Kidney tubule cell (primary cell): Measurements from ENCODE around the gene C6orf132.
A peak's percentile ranks its signal among the peaks of the same experiment; 100 is the strongest.

Experiments used
- DNase-seq: peaks from one replicate; pipeline ENCODE4 v3.0.0-alpha.2; 2018; ENCODE audit warnings: low spot score

C6orf132 gene

GRCh38 chr6:42073287-42073686 is 69.1 kb downstream of the C6orf132 start:
- DNase-seq, result no peak

GRCh38 chr6:42071881-42072583 is 70.4 kb downstream of the C6orf132 start:
- DNase-seq, result no peak

- no peak for DNase-seq
Measured at GRCh38 chr6:42068872-42069522, 73.4 kb downstream of the C6orf132 start.

- no peak for DNase-seq
Measured at GRCh38 chr6:42068173-42068572, 74.2 kb downstream of the C6orf132 start.

- no peak for DNase-seq
Measured at GRCh38 chr6:42066156-42066675, 76.2 kb downstream of the C6orf132 start.

- DNase-seq, result no peak
Measured at GRCh38 chr6:42059743-42060142, 82.7 kb downstream of the C6orf132 start.

GRCh38 chr6:42053601-42054000 is 88.8 kb downstream of the C6orf132 start:
- DNase-seq, result no peak

GRCh38 chr6:42051268-42051653 is 91.2 kb downstream of the C6orf132 start:
- DNase-seq, result peak; percentile 23
